HG02642 (cell line): ENCODE data around the gene LY6G6F.

ENCODE experiments used
- ATAC-seq: cut with Tn5 transposase; IDR thresholded peaks from one replicate; pipeline ENCODE4 v1.9.1; 2021; ENCODE audit warnings: mild to moderate bottlenecking; ENCODE audit not compliant: unreplicated experiment, poor library complexity

The LY6G6F gene

GRCh38 chr6:31736021-31736767 is 29.5 kb downstream of the LY6G6F start, which contains the start of gene CLIC1:
CLIC1 (minus strand) TSS chr6:31736530; CDS start chr6:31736300, 230 bp downstream.
- ATAC-seq = peak; percentile 24

- ATAC-seq = no peak
Measured at GRCh38 chr6:31736768-31737314, 30.2 kb downstream of the LY6G6F start.

- no peak for ATAC-seq
Measured at GRCh38 chr6:31737315-31737990, 30.8 kb downstream of the LY6G6F start.

GRCh38 chr6:31737991-31738979 is 31.6 kb downstream of the LY6G6F start:
- ATAC-seq = no peak

DNA sequence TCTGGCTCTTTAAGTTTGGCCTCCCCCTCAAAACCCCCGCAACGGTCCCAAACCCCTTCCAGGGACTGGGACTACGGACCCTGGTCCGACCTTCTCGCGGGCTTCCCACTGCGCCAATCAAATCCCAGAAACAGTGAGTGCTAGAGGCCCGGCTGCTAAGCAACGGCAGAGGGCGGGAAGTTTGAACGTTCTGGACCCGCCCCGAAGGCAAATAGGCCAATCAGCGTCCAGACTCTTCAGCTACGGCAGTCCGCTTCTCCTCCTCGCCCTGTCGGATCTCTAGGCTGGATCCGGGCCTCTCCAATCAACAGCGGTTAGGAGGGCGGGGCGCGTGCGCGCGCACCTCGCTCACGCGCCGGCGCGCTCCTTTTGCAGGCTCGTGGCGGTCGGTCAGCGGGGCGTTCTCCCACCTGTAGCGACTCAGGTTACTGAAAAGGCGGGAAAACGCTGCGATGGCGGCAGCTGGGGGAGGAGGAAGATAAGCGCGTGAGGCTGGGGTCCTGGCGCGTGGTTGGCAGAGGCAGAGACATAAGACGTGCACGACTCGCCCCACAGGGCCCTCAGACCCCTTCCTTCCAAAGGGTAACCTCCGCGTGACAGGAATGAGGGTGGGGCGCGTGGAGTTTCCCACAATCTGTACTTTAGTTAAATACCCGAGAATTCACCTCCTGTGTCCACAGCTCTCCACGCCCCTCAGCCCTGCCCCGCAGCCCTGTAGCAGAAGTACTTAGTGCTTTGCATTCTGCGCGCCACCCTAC is 33.2 kb downstream of the LY6G6F start, which contains the start of gene MSH5:
Gene MSH5 (plus strand): TSS at position 367 of the 758 bp plus-strand sequence. CDS start 462 bp downstream, outside the sequence.
- peak; percentile 81 for ATAC-seq

DNA sequence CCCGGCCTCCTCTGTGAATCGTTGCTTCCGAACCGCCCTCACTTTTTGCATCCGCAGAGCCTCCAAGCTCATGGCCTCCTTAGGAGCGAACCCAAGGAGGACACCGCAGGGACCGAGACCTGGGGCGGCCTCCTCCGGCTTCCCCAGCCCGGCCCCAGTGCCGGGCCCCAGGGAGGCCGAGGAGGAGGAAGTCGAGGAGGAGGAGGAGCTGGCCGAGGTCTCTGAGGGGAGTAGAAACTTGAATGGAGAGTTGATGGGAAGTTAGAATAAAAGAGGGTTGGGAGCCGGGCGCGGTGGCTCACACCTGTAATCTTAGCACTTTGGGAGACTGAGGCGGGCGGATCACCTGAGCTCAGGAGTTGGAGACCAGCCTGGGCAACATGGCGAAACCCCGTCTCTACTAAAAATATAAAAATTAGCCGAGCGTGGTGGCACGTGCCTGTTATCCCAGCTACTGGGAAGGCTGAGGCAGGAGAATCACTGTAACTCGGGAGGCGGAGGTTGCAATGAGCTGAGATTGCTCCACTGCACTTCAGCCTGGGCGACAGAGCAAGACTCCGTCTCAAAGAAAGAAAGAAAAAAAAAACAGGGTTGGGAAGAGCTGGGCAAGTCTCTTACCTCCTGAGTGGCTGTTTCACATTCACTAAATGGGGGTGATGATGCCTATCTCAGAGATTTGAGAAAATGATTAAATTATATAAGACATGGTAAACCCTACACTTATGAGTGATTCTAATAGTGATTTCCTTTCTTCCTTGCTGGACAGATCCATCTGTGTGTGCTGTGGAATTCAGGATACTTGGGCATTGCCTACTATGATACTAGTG is 33.9 kb downstream of the LY6G6F start:
- ATAC-seq = no peak

DNA sequence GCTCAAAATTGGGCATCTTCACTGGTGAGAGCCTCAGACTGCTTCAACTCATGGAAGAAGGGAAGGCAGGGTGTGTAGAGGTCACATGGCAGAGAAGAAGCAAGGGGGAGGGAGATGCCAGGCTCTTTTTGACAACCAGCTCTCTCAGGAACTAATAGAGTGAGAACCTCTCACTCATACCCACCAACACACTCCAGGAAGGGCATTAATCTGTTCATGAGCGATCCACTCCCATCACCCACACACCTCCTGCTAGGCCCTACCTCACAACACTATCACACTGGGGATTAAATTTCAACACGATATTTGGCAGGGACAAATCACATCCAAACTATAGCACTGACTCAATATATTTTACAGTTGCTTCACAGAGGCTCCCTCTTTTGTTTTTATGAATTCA is 35.1 kb downstream of the LY6G6F start:
- ATAC-seq = no peak

GRCh38 chr6:31742894-31743293 is 36.2 kb downstream of the LY6G6F start:
- ATAC-seq = no peak

DNA sequence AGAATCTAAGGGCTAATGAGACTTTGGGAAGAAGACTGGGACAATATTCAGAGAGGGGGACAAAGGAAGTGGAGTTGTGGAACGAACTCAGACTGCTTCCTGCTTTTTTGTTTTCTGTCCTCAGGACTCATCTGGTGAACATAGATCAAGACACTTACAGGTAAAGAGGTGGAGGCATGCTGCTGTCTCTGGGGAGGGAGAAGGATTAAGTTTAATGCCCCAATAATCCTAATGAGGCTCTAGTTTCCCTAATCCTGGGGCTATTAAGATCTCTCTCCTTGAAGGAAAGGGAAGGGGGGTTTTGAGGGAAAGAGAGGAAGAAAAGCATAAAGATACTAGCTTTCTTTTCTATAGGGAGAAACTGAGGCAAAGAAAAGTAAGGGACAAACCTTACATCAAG is 37.8 kb downstream of the LY6G6F start:
- ATAC-seq = no peak

GRCh38 chr6:31749301-31750036 is 42.8 kb downstream of the LY6G6F start:
- ATAC-seq = no peak

- no peak for ATAC-seq
Measured at GRCh38 chr6:31750411-31751022, 43.9 kb downstream of the LY6G6F start.

- no peak for ATAC-seq
Measured at GRCh38 chr6:31752739-31753319, 46.2 kb downstream of the LY6G6F start.

DNA sequence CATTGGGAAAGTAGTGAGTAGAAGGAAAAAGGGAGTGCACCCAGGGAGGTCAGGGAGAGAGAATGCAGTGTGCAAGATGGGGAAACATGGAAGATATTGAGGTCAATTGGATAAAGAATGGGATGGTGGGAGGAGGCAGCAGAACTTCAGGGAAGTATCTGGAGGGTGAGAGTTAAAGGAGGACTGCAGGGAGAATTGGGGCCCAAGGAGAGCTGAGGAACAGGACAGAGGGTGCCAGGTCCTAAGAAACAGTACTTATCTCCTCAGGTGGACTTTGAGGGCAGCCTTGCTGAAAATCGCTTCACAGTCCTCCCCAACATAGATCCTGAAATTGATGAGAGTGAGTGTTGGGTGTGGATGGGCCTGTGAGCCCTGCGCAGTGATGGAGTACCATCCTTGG is 51.6 kb downstream of the LY6G6F start:
- no peak for ATAC-seq
